Right lung (tissue), 10 donors: ENCODE data around the gene CEACAM3. TPM values are rescaled to one million over a fixed set of nuclear protein-coding genes. Genes with fewer than 3 reads are reported as not detected.
"Not testable (repeated sequence)": the region's sequence is repeated elsewhere in the genome, so short reads cannot be mapped to it uniquely, and the experiment has no call there.

Experiments used
- DNase-seq, 2 donors: peaks; one replicate each; pipeline ENCODE4 v3.0.0-alpha.2; 2013
- long read RNA-seq, 8 donors: transcript quantifications; one replicate each; lab custom pipeline, GENCODE V29; 2026
- polyA plus RNA-seq, 5 donors: library from polyadenylated mRNA; unstranded; fragments of 120-200 nt; gene quantifications; one replicate each; pipeline versions ENCODE4 v1.2.1 to v1.2.3, GENCODE V29; 2013; ENCODE audit warnings: inconsistent platforms in 1 of 5, low replicate concordance in 1 of 5; ENCODE audit not compliant: insufficient read length in 5 of 5, insufficient read depth in 1 of 5

Gene CEACAM3
- polyA plus RNA-seq: under 1 TPM in 4 of 5 donors, not detected in 1; 0.16 to 0.39 (median 0.23) TPM
- long read RNA-seq, donor 1: 0 reads
- long read RNA-seq, donor 2: 0 reads
- long read RNA-seq, donor 3: 0 reads
- long read RNA-seq, donor 4: 0 reads
- long read RNA-seq, donor 5: 0 reads
- long read RNA-seq, donor 6: 0 reads
- long read RNA-seq, donor 7: 0 reads
- long read RNA-seq, donor 8: 0 reads

DNA sequence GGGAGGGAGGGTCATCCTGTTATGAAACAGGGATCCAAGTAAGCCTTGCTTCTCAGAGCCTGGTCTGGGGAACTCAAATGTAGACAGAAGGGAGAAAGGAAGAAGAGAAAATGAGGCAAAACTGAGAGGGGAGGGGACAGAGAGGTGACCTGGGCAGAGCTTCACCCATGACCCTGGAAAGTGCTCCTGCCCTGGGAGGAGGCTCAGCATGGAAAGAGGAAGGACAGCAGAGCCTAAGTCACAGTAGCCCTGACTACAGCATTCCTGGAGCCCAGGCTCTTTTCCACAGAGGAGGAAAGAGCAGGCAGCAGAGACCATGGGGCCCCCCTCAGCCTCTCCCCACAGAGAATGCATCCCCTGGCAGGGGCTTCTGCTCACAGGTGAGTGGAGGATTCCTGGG is at the start of gene CEACAM3:
TSS of gene CEACAM3 (plus strand) at position 226 of the 400 bp plus-strand sequence. CDS start at position 317, 91 bp downstream.
- no peak for DNase-seq

DNA sequence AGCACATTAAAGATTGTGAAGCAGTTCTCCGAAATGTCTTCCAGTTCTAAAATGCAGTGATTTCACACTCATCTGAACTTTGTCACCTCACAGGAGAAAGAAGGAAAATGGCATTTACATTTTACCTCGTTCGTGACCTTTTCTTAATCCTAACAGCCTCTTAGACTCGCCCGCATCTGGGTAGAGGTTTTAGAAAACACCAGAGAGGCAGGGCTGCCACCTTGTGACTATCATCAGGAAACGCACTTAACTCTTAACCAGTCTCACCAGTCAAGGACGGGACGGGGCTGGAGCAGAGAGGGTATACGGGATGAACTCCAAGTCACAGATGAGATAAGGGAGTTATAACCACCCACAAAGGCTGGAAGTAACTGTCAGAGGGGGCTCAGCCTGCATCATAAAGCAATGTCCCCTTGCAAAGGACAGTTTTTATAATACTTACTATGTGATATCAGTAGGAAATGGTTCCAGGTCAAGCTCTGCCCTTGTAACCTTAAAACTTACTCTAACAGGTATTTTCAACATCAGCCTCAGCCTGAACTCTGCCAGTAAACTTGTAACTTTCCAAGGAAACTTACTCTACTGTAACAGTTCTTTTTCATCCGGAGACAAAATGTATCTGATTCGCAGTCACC is 49.7 kb upstream of the CEACAM3 start:
- peak in 1 of 2 donors; percentile 29 for DNase-seq

DNA sequence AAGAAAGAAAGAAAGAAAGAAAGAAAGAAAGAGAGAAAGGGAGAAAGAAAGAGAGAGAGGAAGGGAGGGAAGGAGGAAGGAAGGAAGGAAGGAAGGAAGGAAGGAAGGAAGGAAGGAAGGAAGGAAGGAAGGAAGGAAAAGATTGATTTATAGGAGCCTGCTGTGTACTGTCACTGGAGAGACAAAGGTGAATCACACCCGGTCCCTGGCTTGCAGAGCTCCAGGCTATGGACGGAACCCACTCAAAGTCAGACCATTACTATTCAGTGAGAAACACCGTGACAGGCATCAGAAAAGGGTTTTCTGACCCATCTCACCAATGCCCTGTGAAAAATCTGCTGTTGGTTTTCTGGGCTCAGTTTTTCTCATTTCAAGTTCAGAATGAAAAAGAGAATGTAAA is 48.4 kb upstream of the CEACAM3 start:
- no peak for DNase-seq

DNA sequence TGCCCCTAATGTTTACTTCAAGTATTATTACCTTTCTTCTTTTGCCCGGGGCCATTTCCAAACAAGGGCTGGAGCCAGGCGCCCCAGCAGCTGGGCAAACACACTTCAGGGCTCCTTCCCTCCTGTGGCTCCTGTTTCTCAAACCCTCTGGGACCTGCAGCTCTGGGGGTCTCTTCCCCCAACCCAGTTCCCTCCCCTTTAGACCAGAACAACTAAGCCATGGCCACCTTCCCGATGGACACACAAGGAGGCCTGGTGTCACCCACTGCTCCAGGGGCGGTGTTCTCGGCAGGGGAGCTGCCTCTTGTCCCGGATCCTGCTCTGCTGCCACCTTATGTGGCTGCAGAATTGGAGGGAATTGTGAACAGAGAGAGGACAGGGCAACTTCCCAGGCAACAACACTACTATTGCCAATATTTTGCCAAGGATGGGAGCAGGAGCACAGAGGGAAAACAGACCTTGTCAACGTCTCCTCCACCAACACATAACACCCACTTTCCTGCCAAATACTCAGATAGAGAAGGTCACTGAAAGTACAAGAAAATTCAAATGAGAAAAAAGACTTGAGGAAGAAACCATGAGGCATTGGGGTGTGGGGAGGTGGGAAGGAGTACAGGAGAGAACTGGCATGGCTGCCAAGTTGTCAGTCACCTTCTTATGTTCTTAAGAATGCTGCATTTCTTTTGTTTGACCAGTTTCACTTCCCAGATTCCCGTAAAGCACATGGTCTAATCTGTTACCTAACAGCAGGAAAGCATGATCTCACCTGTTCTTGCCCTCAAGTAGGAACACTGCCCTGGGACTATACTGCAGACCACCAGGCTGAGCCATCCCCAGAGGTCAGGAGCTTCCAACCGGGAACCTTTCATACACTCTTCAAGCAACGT is 45.9 kb upstream of the CEACAM3 start:
- peak; percentile 24 to 46 for DNase-seq

DNA sequence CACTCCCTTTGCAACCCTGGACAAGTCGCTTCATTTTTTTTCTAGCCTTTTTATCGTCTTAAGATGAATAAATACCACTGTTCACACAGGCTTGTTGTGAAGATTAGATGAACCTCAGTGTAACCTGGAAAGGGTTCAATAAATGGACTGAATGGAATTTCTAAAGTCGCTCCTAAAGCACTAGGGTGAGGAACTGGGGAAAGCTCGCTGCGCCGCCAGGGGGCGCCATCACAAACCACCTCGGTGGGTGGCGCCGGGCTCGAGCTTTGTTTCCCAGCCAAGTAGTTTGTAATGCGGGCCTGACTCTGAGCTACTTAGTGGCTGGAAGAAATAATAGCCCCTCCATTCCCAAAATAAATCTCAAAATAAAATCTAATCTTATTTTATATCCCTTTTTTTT is 43.2 kb upstream of the CEACAM3 start:
- DNase-seq: no peak

DNA sequence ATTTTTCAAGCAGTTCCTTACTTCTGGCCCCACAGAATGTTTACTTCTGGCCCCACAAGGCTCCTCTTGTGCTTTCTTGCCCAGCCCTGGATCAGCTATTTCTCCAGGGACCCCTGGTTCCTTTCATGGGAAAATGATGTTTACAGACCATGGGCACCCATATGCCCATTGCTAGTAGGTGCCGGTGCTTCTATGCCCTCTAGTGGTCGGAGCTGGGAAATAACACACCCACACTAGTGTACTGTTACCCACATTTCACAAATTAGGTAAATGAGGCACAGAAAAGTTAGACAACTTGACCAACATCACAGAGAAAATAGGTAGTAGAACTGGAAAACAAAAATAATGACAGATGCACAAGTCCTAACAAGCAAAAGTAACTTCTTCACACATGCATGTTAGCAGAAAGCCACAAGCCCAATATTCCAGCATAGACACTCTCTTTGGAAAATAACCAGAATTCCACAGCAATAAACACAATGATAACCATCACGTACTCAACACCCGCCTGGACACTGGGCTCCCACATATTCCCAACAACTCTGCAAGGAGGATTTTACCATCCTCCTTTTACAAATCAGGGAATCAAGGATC is 42.4 kb upstream of the CEACAM3 start:
- no peak for DNase-seq

DNA sequence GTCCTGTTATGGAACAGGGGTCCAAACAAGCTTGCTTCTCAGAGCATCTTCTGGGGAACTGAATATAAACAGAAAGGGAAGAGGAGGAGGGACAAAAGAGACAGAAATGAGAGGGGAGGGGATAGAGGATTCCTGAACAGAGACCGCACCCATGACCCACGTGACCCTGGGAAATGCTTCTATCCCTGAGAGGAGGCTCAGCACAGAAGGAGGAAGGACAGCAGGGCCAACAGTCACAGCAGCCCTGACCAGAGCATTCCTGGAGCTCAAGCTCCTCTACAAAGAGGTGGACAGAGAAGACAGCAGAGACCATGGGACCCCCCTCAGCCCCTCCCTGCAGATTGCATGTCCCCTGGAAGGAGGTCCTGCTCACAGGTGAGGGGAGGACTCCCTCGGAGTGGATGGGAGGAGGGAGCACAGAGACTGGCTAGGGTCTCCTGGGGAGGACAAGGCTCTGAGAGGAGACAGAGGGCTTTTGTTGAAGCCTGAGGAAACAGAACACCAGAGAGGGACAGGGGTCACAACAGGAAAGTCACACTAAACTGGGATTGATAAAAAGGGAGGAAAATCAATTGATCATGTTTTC is 41.0 kb upstream of the CEACAM3 start, which contains the start of gene CEACAM6:
TSS of gene CEACAM6 (plus strand) at position 203 of the 586 bp plus-strand sequence. CDS start at position 312, 109 bp downstream.
- no peak for DNase-seq

DNA sequence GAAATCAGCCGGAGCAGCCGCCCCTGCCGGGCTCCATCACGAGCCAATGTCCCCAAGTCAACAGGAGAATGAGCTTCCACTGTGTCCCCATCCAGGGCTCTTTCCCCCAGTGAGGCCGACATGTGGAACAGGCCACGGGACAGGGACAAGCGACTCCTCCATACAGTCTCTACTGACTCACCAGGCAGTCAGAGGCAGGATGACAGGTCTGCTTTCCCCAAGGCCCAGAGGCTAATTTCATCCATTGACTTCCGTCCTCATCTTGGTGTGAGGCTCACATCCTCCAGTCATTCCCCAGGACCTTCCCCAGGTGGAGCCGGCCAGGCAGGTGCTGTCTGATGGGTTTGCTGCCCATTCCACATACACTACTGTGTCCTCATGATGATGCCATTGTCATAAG is 37.5 kb upstream of the CEACAM3 start:
- DNase-seq: no peak

DNA sequence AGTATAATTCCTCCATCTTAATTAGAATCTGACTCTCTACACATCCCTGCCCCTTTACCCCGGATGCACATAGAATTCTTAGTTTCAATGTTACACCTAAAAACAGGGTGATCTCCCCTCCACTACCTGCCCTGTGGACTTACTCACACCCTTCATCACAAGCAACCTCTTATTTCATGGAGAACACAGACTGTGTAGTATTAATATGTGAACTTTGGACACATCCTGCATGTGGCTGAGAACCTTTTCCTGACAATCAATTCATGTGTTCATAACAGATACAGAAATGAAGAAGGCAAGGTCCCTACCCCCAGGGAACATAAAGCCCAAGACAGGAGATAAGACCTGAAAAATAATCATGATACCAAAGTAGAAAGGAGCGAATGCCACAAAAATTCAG is 29.3 kb upstream of the CEACAM3 start:
- DNase-seq: no peak

DNA sequence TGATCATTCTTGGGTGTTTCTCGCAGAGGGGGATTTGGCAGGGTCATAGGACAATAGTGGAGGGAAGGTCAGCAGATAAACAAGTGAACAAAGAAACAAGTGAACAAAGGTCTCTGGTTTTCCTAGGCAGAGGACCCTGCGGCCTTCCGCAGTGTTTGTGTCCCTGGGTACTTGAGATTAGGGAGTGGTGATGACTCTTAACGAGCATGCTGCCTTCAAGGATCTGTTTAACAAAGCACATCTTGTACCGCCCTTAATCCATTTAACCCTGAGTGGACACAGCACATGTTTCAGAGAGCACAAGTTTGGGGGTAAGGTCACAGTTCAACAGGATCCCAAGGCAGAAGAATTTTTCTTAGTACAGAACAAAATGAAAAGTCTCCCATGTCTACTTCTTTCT is 28.3 kb upstream of the CEACAM3 start:
- not testable (repeated sequence) for DNase-seq

DNA sequence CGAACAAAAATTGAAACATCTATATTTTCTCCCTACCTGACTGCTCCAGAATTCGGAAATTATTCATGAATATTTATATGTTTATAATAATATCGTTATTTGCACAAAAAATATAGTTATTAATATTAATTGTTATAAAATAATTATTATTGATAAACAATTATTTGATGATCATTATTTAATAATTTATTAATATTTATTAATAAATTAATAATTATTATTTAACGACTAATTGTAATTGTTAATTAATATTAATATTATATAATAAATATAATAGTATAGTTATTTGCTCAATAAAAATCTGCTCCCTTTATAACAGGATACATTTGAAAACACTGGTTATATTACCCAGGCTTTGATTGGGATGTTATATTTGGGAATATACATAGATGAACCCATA is 26.8 kb upstream of the CEACAM3 start:
- DNase-seq: no peak

DNA sequence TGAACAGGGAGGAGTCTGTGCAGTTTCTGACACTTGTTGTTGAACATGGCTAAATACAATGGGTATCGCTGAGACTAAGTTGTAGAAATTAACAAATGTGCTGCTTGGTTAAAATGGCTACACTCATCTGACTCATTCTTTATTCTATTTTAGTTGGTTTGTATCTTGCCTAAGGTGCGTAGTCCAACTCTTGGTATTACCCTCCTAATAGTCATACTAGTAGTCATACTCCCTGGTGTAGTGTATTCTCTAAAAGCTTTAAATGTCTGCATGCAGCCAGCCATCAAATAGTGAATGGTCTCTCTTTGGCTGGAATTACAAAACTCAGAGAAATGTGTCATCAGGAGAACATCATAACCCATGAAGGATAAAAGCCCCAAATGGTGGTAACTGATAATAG is 25.0 kb upstream of the CEACAM3 start:
- DNase-seq: no peak

DNA sequence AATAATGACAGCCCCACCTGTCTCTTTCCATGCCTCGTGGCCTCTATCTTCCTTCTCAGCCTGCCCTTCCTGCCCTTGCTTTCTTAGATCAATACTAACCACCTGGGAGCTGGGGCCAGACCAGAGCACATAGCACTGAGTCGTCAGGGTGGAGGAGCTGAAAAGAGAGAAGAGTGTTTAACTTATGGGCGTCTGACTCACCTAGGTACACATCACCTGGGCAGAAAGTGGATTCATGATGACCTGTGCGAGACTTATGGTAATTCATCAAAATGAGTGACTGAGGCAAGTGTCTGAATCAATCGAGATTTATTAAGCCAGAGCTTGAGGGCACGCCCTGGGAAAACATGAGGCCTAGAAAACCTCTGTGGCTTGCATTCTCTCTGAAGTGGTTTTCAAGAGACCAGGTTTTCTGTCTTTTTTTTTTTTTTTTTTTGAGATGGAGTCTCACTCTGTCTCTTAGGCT is 21.8 kb upstream of the CEACAM3 start:
- no peak for DNase-seq

DNA sequence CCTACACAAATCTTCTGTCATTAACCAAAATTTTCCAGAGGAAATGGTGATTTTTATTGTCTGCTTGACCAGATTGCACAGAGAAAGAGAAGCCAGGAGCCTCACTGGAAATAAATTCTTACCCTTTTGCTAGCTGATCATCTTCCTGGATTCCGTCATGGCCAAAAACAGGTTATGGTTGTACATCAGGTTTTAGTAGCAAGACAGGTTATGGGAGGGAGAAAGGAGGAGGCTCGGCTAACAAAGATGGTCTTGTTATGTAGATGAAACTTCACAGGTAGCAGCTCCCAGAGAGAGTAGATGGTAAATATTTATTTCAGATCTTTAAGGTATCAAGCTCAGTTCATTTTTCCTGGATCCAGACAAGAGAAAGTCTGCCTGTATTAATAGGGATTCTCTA is 19.7 kb upstream of the CEACAM3 start:
- DNase-seq: no peak

DNA sequence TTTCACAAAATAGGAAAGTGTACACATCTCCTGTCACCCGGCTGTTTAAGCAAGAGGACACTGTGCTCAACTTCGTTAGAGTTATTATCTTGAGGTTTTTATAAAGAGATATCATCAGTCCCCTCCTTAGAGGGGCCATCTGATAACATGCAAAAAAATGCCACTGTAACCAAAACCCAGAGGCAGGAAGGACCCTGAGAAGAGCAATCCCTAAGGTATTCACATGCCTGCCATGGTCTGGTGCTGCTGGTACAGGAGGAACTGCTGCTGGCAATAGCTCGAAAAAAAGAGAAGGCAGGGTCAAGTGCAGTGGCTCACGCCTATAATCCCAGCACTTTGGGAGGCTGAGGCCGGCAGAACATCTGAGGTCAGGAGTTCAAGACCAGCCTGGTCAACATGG is 12.8 kb upstream of the CEACAM3 start:
- no peak for DNase-seq

DNA sequence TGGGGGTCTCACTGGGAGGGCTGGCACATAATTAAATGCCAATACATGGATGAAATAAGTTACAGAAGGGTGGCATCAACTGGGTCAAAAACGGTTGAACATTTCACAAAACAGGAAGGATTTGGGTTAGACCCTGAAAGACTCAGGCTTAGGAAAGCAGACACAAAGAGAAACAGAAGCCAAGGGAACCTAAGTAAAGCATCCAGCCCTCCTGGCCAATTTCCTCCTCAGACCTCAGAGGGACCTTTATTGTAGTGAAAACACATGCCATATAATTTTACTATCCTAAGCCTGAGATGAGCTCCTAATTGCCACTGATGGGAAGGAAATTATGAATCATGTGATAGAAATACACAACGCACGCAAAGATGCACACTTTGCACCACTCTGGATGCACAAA is 12.1 kb upstream of the CEACAM3 start:
- no peak for DNase-seq

DNA sequence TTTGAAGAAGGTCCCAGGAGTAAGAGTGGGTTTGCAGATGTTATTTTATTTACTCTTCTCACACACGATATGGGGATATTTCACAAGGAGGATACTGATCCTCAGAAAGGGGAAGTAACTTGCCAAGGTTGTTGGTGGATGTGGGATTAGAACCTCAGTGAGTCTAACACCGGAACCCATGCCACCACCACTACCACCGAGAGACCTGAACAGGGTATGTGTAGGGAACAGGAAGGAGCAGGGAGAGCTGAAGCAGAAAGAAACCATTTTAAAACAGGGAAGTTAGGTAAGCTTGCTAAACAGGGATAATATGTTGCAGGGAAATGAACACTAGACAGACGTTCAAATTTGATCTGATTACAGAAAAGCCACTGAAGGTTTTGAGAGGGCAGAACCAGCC is 11.6 kb upstream of the CEACAM3 start:
- no peak for DNase-seq

DNA sequence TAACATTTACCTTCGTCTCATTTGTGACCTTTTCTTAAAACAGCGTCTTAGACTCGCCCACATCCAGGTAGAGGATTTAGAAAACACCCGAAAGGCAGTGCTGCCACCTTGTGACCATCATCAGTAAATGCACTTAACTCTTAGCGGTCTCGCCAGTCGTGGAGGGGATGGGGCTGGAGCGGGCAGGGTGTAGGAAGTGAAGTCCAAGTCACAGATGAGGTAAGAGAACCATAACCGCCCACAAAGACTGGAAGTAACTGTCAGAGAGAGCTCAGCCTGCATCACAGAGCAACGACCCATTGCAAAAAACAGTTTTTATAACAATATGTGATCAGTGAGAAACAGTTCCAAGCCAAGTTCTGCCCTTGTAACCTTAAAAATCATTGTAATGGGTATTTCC is 10.7 kb upstream of the CEACAM3 start:
- peak; percentile 36 to 52 for DNase-seq

DNA sequence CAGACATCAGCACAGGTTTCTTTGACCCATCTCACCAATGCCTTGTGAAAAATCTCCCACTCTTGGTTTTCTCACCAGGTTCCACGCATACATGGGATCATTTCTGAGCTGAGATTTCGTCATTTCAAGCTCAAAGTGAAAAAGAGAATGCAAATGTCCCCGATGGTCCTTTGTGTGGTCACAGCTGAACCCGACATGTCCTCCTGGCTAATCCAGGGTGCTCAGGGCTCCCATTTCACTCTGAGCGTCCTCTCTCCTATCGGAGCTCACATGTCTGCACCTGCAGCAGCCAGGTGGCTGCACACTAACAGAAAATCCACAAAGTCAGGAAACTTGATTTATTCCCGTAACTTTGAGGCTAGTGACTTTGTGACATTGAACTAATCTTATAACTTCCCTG is 9.3 kb upstream of the CEACAM3 start:
- no peak for DNase-seq

DNA sequence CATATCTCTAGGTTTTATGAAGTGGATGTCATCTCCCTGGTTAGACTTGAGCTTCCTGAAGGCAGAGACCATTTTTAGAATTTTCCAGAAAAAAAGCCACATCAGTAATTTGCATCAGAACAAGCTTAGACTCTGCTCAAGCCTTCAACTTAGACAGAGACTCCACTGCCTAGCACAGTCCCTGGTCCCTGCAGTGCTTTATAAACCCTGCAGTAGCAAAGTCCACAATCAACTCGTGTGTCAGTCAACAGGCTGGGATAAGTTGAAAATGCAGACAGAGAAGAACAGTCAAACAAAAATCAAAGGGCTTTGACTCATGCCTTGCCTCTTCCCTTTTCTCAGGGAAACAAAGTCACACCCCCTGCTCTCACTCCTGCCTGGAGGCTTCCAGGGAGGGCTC is 7.9 kb upstream of the CEACAM3 start:
- DNase-seq: not testable (repeated sequence)

DNA sequence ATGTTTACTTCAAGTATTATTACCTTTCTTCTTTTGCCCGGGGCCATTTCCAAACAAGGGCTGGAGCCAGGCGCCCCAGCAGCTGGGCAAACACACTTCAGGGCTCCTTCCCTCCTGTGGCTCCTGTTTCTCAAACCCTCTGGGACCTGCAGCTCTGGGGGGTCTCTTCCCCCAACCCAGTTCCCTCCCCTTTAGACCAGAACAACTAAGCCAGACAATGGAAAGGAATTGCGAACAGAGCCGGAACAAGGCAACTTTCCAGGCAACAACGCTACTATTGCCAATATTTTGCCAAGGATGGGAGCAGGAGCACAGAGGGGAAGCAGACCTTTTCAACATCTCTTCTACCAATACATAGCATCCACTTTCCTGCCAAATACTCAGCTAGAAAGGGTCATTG is 7.3 kb upstream of the CEACAM3 start:
- DNase-seq: not testable (repeated sequence)
